ENCODE data around the gene KRTAP1-3. TPM values are rescaled to one million over a fixed set of nuclear protein-coding genes. Genes with fewer than 3 reads are reported as not detected.
"Not testable (repeated sequence)": the region's sequence is repeated elsewhere in the genome, so short reads cannot be mapped to it uniquely, and the experiment has no call there.

KRTAP1-3 gene
- total RNA-seq, 1 experiment from 2014 or later, result not detected

GRCh38 chr17:41069031-41069430 is 34.4 kb upstream of the KRTAP1-3 start:
- Histone ChIP-seq H4K20me1 (ENCODE audit: insufficient read depth) (no peaks in the 10 kb centered on the region), H3K79me2 (ENCODE audit: low read depth) (no peaks in the 10 kb centered on the region), H3K4me2 (no peak overlapping the region), H3K9me2 (ENCODE audit: insufficient read depth) (no peaks in the 10 kb centered on the region), H3K9me3 (ENCODE audit: insufficient read depth, low read depth) (no peaks in the 10 kb centered on the region), H3K4me1 (replicated peaks; ENCODE audit: insufficient read depth) (peaks cover 18% of the 10 kb centered on the region), H3K27ac (no peak overlapping the region), H3K4me3 (no peak overlapping the region), H3K36me3 (ENCODE audit: low read depth) (no peaks in the 10 kb centered on the region), H2AFZ (no peak overlapping the region), H3F3A (ENCODE audit: insufficient read depth, low read depth) (peaks cover 5% of the 10 kb centered on the region; the same call in 1 of the 2 replicates), H3K27me3 (ENCODE audit: insufficient read depth, low read depth) (no peaks in the 10 kb centered on the region)
- ChIA-PET CTCF (no interaction called here), POLR2A (ENCODE audit: unreplicated experiment) (no interaction called here)
- DNase-seq, result no peak
- intact Hi-C loops (cut with micrococcal nuclease; ENCODE audit: unreplicated experiment), result loop anchor here (10.0 kb wide), 1 partner anchor 476 kb away; no protein-coding TSS in a partner anchor
- no peak for TF ChIP-seq CTCF (conservative IDR thresholded peaks at IDR 0.05)
- no peak for TF ChIP-seq EZH2 (IDR thresholded peaks at IDR 0.05; ENCODE audit: low read depth)
- no TSS peak for BruUV-seq (replicated peaks)

- no TSS peak for BruUV-seq (replicated peaks)
- ChIA-PET POLR2A (ENCODE audit: unreplicated experiment) (no interaction called here), CTCF (no interaction called here)
- TF ChIP-seq EZH2 (IDR thresholded peaks at IDR 0.05; ENCODE audit: low read depth) (no peak), CTCF (conservative IDR thresholded peaks at IDR 0.05) (no peak)
- no peak overlapping the region for H3K4me3 ChIP-seq
- no peak for DNase-seq
- no peaks in the 10 kb centered on the region for H3K27me3 ChIP-seq (ENCODE audit: insufficient read depth, low read depth)
- H3K9me2 ChIP-seq (ENCODE audit: insufficient read depth), result no peaks in the 10 kb centered on the region
- H3K79me2 ChIP-seq (ENCODE audit: low read depth), result no peaks in the 10 kb centered on the region
- no peaks in the 10 kb centered on the region for H3K36me3 ChIP-seq (ENCODE audit: low read depth)
- no peak overlapping the region for H3K27ac ChIP-seq
- H3F3A ChIP-seq (ENCODE audit: insufficient read depth, low read depth), result peaks cover 5% of the 10 kb centered on the region; the same call in 1 of the 2 replicates
- H3K4me2 ChIP-seq, result no peak overlapping the region
- no peaks in the 10 kb centered on the region for H3K9me3 ChIP-seq (ENCODE audit: insufficient read depth, low read depth)
- intact Hi-C loops (cut with micrococcal nuclease; ENCODE audit: unreplicated experiment), result loop anchor here (10.0 kb wide), 1 partner anchor 478 kb away; no protein-coding TSS in a partner anchor
- no peaks in the 10 kb centered on the region for H4K20me1 ChIP-seq (ENCODE audit: insufficient read depth)
- no peak overlapping the region for H2AFZ ChIP-seq
- H3K4me1 ChIP-seq (replicated peaks; ENCODE audit: insufficient read depth), result peaks cover 21% of the 10 kb centered on the region
These were observed 32.6 kb upstream of the KRTAP1-3 start for GRCh38 chr17:41067281-41067680.

GRCh38 chr17:41065829-41066624 is 31.4 kb upstream of the KRTAP1-3 start, which contains the start of gene KRTAP2-4:
Gene KRTAP2-4, minus strand, starts transcription at chr17:41065879. Its CDS starts 34 bp downstream, at chr17:41065845.
- CTCF ChIA-PET, result no interaction called here

GRCh38 chr17:41065016-41065689 is 30.5 kb upstream of the KRTAP1-3 start:
- H3K9me2 ChIP-seq (ENCODE audit: insufficient read depth); H4K20me1 ChIP-seq (ENCODE audit: insufficient read depth); H3K79me2 ChIP-seq (ENCODE audit: low read depth); H3K27me3 ChIP-seq (ENCODE audit: insufficient read depth, low read depth); H3K27ac ChIP-seq; BruUV-seq (replicated peaks); H3K4me3 ChIP-seq; H3K4me2 ChIP-seq; H3K9me3 ChIP-seq (ENCODE audit: insufficient read depth, low read depth); CTCF ChIA-PET; H3K36me3 ChIP-seq (ENCODE audit: low read depth); H2AFZ ChIP-seq: not testable (repeated sequence)
- intact Hi-C loops (cut with micrococcal nuclease; ENCODE audit: unreplicated experiment), result loop anchor here (10.0 kb wide), 1 partner anchor 480 kb away; no protein-coding TSS in a partner anchor
- H3F3A ChIP-seq (ENCODE audit: insufficient read depth, low read depth), result peaks cover 13% of the 10 kb centered on the region
- POLR2A ChIA-PET (ENCODE audit: unreplicated experiment), result interaction anchor here (0.6 kb wide), 1 partner anchor 500 kb away, joined by 3 read pairs; no protein-coding TSS in a partner anchor
- peaks cover 40% of the 10 kb centered on the region for H3K4me1 ChIP-seq (replicated peaks; ENCODE audit: insufficient read depth)
- DNase-seq, result peak in 1 of 2 experiments; percentile 34

More at GRCh38 chr17:41065829-41066624, 31.4 kb upstream of the KRTAP1-3 start, which contains the start of gene KRTAP2-4:
- Histone ChIP-seq H3K27me3 (ENCODE audit: insufficient read depth, low read depth) (no peaks in the 10 kb centered on the region), H3K4me1 (replicated peaks; ENCODE audit: insufficient read depth) (peaks cover 32% of the 10 kb centered on the region), H3F3A (ENCODE audit: insufficient read depth, low read depth) (peaks cover 5% of the 10 kb centered on the region), H2AFZ (no peak within 1 kb of the TSS), H4K20me1 (ENCODE audit: insufficient read depth) (no peaks in the 10 kb centered on the region), H3K4me2 (peak within 1 kb of the TSS; percentile 4; the same call in 1 of the 2 replicates), H3K9me3 (ENCODE audit: insufficient read depth, low read depth) (no peaks in the 10 kb centered on the region), H3K36me3 (ENCODE audit: low read depth) (no peaks in the 10 kb centered on the region), H3K79me2 (ENCODE audit: low read depth) (no peaks in the 10 kb centered on the region), H3K9me2 (ENCODE audit: insufficient read depth) (no peaks in the 10 kb centered on the region), H3K27ac (peak within 1 kb of the TSS; percentile 42), H3K4me3 (no peak within 1 kb of the TSS)
- no TSS peak for BruUV-seq (replicated peaks)
- DNase-seq, result peak in 1 of 2 experiments; percentile 63
- TF ChIP-seq CTCF (conservative IDR thresholded peaks at IDR 0.05), result no peak
- no peak for TF ChIP-seq EZH2 (IDR thresholded peaks at IDR 0.05; ENCODE audit: low read depth)
- intact Hi-C loops (cut with micrococcal nuclease; ENCODE audit: unreplicated experiment), result loop anchor here (10.0 kb wide), 1 partner anchor 479 kb away; no protein-coding TSS in a partner anchor
- POLR2A ChIA-PET (ENCODE audit: unreplicated experiment), result no interaction called here

Data from PC-9 (cell line).